GM12873 (cell line): ENCODE results near the gene KCNH1.

Source experiments
- CTCF ChIP-seq: IDR thresholded peaks from 2 replicates; pipeline ENCODE4 v1.5.1; 2012; ENCODE audit warnings: low read depth, mild to moderate bottlenecking, moderate library complexity, low read length, control low read depth; ENCODE audit not compliant: insufficient read depth; ENCODE audit errors: missing control alignments

Gene KCNH1

GRCh38 chr1:210683403-210684047, 450.4 kb downstream of the KCNH1 start:
- TF ChIP-seq CTCF = no peak

GRCh38 chr1:210681158-210681557, 452.8 kb downstream of the KCNH1 start:
- TF ChIP-seq CTCF = no peak

- TF ChIP-seq CTCF = no peak
These were observed 455.6 kb downstream of the KCNH1 start for GRCh38 chr1:210678306-210678705.

GRCh38 chr1:210677533-210677932, 456.4 kb downstream of the KCNH1 start:
- TF ChIP-seq CTCF = no peak

- no peak for TF ChIP-seq CTCF
These were observed 457.4 kb downstream of the KCNH1 start for GRCh38 chr1:210676539-210676938.

GRCh38 chr1:210674151-210674550, 459.8 kb downstream of the KCNH1 start:
- no peak for TF ChIP-seq CTCF

GRCh38 chr1:210669951-210670350, 464.0 kb downstream of the KCNH1 start:
- TF ChIP-seq CTCF = no peak
